GM18907 (cell line): Measurements from ENCODE around the gene RNF41.
"Not testable (repeated sequence)": the region's sequence is repeated elsewhere in the genome, so short reads cannot be mapped to it uniquely, and the experiment has no call there.

Experiments used
- ATAC-seq: cut with Tn5 transposase; IDR thresholded peaks from one replicate; pipeline ENCODE4 v1.9.1; 2021; ENCODE audit warnings: mild to moderate bottlenecking, moderate library complexity; ENCODE audit not compliant: unreplicated experiment

The RNF41 gene

GRCh38 chr12:56172839-56173238 lies 48.9 kb downstream of the RNF41 start:
- ATAC-seq, result no peak

DNA sequence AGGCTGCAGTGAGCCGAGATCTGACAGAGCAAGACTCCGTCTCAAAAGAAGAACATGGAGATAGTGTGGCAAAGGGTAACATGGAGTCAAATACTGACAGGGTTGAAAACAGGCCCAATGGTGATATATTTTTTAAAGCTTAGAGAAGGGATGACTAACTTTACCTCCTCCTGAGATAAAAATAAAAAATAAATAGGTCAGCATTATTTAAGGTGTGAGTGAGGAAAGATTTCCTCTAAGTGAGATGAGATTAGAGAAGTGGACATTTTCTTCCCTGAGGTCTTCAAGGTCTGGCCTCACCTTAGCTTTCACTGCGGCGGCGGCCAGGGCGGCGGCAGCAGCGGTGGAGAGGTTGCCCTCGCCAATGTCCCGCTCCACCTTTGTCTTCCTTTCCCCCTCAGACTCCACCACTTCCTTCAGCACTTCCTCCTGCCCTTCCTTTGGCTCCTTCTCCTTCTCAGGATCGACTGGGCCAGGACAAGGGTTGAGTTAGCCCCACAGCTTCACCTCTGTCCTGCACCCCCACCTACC lies 52.4 kb downstream of the RNF41 start:
- no peak for ATAC-seq

GRCh38 chr12:56165369-56165768 lies 56.4 kb downstream of the RNF41 start:
- ATAC-seq, result no peak

DNA sequence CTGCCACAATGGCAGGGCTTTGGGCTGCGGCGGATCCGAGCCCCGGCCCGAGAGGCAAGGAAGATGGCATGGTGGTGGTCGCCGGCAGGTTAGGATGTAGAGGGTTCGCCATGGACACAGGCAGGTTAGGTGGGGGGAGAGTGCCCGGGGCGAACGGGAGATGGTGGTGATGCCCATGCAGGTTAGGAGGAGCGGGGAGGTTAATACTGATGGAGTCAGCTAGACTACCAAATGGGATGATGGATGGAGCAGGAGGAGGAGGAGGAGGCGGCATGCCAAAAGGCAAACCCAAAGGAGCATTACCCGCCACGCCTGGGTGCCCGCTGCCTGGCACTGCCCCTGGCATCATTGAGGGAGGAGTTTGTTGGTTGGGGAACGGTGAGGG lies 57.4 kb downstream of the RNF41 start:
- no peak for ATAC-seq

DNA sequence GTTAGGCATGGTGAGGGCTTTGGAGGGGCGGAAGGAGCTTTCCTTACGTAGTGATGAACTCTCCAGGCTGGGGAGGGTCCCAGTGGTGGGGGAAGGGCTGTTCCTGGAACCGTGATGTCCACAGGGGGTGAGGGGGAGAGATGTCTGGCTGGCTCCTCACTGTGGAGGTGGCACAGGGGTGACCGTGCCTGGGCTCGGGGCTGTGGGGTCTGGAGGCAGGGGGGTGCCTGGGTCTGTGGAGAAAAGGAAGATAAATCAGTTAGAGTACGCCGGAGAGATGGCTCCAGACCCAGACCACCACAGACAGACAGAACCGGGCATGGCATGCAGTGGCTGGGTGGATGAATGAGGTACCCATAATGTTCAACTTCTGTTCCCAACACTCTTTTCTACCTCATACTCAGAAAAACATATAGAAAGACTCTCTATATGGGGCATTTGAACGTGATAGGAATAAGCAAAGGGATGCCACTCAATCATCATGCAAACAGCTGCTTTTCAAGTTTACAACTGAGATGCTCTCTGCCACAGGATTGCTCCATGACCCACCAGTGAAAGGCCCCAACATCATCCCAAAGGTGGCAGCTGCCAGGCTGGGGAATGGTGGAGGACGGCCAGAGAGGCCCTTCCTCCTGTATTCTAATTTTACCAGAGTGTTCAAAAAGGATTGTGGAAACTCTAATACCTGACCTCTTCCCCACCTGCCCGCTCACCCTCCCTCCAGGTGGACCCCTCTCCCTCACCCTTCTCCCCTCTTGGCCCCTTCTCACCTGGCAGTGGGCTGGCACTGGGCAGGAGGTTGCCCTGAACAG lies 58.0 kb downstream of the RNF41 start:
- no peak for ATAC-seq

DNA sequence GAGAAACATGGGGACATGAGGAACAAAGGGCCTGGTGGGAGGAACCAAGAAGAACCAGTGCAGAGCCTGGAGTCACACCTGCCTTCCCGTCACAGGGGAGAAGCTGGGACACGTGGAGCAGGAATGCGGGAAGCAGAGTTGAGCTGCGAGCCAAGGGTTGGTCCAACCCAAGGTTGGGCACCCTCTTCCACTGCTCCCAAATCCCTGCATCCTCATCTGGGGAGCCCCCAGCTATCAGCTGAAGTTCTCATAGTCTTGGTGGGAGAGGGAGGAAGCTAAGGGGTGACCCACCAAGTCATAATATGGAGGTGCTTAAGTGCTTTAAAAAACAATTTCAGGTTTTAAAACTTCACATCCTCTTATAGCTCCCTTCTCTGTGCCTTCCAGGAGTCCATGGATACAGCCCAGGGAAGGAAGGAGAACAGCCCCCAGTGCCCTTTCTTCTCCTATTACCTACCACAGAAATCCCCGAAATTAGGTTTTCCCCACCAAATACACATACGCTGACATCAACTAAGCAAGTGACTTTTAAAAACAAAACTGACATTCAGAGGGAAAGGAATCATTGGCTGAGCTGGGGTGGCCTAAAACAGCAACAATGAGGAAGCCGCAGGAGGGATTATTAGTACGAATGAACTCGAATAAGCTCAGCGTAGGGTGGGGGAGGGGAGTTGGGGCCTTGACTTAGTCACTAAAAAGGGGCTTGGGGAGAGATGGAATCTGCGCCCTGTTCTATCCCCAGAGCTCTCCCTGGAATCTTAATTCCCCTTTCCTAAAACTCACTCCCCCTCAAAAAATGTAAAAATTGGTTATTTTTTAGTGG lies 59.0 kb downstream of the RNF41 start:
- no peak for ATAC-seq

DNA sequence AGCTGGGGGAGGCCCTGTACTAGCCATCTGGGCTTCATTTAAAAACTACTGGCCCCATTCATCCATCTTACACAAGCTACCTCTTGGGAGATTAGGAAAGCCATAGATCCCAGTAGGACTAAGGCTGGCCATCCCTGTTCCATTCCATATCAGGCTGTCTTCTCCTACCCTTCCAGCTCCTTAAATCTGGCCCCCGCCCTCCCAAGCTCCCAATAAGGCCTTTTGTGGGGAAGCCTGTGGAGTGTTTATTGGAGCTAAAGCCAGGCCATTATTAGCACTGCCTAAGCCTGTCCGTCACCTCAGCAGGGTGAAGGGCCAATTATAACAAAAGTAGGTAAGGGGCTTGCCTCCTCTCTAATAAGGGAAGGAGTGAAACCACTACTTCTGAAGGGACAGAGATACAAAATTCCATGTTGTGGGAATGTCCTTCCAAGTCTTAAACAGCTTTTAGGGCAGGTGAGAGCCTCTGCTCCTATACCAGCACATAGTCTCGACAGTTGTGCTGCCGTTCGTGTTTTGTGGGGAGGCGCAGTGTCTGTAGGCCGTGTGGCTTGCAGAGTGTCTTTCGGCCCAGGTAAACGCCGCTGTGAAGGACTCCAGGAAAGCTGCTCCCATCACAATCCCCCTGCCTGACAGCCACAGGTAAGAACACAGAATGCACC lies 59.9 kb downstream of the RNF41 start:
- no peak for ATAC-seq

DNA sequence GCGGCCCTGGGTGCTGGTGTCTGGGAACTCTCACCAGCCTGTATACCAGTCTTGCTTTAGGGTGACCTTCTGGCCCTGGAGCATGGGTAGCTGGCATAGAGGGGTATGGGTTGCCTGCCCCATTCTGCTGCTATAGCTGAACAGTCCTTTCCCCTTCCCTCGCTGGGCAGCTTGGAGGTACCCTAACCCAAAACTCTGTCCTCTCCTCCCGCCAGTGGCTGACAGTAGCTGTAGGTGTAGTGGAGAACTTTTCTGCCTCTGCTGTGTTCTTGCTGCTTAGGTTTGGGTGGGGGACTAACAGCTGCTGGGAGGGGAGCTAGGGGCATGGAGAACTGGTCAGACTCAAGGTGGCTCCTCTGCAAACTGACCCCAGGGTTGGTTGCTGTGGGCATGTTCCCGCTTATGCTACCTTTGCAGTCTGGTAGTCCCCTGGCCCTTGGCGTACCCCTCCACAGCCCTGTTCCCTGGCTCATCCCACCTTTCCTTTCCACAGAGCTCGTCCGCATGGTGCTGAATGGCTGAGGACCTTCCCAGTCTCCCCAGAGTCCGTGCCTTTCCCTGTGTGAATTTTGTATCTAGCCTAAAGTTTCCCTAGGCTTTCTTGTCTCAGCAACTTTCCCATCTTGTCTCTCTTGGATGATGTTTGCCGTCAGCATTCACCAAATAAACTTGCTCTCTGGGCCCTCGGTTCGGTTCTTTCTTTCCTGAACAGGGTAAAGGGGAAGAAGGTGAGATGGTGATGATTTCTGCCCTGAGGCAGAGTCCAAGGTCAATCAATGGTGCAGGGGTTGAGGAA lies 60.6 kb downstream of the RNF41 start:
- ATAC-seq, result no peak

- ATAC-seq, result no peak
Observed at GRCh38 chr12:56160193-56160763, 61.4 kb downstream of the RNF41 start.

GRCh38 chr12:56159482-56160192 lies 62.1 kb downstream of the RNF41 start:
- ATAC-seq, result no peak

DNA sequence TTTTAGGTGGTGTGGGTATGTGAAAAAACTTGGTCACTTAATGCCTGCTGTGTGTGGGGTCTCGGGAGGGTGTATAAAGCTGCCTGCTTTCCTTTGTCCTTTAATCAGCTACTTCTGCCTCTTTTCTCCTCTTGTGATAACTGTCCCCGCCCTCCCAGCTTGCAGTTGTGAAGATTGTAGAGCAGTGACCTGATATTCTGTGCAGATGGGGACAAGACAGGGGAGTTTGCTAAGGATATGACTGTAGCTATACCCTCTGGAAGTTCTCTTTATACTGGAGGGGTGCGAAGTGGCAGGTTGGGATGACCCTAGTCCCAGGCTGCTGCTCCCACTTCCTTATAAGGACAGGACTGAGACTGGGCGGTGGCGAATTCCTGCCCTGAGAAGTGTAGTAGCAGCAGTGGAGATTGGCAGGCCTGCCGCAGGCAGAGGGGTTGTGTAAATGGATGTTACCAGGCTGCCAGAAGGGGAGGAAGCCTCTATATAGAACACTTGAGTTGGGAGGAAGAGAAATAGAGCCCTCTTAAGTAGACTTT lies 62.7 kb downstream of the RNF41 start:
- no peak for ATAC-seq

DNA sequence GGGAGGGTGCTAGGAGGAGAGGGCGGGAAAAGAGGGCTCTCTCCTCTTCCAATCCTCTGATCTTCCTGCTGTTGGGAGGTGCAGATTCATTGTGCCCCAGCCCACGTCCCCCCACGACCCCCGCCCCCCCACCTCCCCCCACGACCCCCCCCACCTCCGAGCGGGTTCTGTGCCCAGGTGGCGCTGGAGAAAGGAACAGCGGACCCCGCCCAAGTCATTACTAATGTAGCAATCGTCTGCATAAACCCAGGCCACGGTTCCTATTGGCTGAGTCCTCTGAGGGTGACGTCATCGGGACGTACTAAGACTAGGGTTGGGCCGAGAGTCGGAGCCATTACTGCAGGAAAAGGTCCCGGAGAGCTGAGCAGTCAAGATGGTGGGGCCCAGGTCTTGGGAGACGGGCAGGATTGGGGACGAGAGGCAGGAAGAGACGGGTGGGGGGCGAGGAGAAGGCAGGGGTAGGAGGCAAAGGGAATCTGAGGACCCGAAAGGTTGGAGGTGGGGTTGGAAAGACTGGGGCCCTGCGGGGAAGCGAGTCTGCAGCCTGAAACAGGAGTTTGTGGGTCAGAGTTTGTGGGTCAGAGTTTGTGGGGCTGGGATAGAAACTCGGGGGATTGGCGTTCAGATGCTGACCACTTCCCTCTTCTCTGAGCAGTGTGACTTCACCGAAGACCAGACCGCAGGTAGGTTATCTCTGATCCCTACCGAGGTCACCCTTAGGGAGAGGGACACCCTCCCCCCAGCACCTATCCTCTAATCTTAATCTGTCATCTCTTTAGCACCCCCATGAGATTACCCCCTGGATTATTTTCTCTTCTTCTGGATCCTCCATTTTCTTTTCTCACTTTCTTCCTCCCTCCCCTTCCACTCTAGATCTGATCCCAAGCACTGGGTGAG lies 63.4 kb downstream of the RNF41 start, which contains the start of gene MYL6:
MYL6 (plus strand) TSS at position 331 of the 897 bp plus-strand sequence; CDS start at position 374, 43 bp downstream.
- ATAC-seq, result peak; percentile 76

DNA sequence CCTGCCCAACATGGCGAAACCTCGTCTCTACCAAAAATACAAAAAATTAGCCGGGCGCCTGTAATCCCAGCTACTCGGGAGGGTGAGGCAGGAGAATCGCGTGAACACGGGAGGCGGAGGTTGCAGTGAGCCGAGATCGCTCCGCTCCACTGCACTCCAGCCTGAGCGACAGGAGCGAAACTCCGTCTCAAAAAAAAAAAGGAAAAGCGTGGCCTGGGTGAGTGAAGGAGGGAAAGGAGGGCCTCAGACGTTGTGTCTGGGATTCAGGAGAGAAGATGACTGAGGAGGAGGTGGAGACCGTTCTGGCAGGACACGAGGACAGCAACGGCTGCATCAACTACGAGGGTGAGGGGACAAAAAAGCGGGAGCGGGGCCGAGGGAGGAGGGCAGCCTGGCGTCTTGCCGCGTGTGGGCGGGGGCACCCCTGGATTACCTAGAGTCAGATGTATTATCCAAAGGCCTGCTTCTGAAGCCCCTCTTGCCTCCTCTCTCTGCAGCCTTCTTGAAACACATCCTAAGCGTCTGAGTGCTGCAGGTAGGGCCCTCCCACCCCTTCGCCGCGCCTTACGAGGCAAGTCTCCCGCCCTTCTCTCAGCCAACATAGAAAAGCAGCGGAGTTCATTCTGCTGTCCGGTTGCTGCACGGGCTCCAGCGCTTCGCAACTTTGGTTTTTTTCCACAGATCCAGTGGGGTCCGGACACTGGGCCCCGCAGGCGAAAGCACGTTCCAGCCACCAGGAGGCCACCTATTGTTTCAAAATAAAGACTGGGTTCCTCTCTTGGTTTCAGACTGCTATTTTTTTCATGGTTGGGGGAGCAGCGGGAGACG lies 64.3 kb downstream of the RNF41 start:
- ATAC-seq, result peak; percentile 30

- ATAC-seq, result not testable (repeated sequence)
Observed at GRCh38 chr12:56156464-56157200, 65.1 kb downstream of the RNF41 start.

DNA sequence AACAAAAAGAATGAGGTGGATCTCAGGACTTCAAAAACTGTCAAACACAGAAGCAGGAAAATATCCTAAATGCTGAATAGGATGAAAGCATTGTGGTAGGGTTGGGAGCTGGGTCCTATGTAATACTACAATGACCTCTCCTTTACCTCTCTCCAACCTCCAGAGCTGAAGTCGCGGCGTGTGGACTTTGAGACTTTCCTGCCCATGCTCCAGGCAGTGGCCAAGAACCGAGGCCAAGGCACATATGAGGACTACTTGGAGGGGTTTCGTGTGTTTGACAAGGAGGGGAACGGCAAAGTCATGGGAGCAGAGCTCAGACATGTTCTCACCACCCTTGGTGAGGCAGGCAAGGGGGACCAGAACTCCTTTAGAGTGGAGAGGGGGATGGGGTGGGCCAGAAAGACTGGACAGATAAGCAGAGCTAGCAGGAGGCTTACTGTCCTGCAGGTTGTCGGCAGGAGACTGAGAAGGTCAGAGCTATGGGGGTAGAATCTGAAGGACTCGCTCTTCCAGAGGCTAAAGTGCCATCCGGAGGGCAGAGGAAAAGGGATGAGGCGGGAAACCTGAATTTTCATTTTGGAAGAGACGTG lies 66.4 kb downstream of the RNF41 start:
- ATAC-seq, result no peak

GRCh38 chr12:56154818-56155217 lies 66.9 kb downstream of the RNF41 start:
- no peak for ATAC-seq
